Activated CD4-positive, CD25-positive, alpha-beta regulatory T cell treated with anti-CD3 and anti-CD28 coated beads, Interleukin-2, amount 50 U/mL, for 72 hours (primary cell): ENCODE data around the gene RBMXL3.
"Not testable (repeated sequence)": the region's sequence is repeated elsewhere in the genome, so short reads cannot be mapped to it uniquely, and the experiment has no call there.

ENCODE experiments used
- DNase-seq: peaks from one replicate; pipeline ENCODE4 v3.0.0; 2021

Gene RBMXL3

GRCh38 chrX:115189110-115189509, at the start of gene RBMXL3:
RBMXL3 (plus strand) TSS chrX:115189410; CDS start chrX:115189442, 32 bp downstream.
- no peak for DNase-seq

- no peak for DNase-seq
Observed at GRCh38 chrX:115142057-115142456, 47.2 kb upstream of the RBMXL3 start.

- DNase-seq = no peak
Observed at GRCh38 chrX:115147220-115147619, 42.0 kb upstream of the RBMXL3 start.

GRCh38 chrX:115173181-115173580, 16.0 kb upstream of the RBMXL3 start:
- DNase-seq = no peak

- DNase-seq = no peak
Observed at GRCh38 chrX:115174548-115174947, 14.7 kb upstream of the RBMXL3 start.

GRCh38 chrX:115177932-115178331, 11.3 kb upstream of the RBMXL3 start:
- no peak for DNase-seq

GRCh38 chrX:115178473-115178872, 10.7 kb upstream of the RBMXL3 start:
- no peak for DNase-seq

GRCh38 chrX:115183980-115184379, 5.2 kb upstream of the RBMXL3 start:
- no peak for DNase-seq

GRCh38 chrX:115189646-115190635, 731 bp downstream of the RBMXL3 start:
- no peak for DNase-seq

GRCh38 chrX:115190636-115191489, 1.7 kb downstream of the RBMXL3 start:
- DNase-seq = no peak

- no peak for DNase-seq
Observed at GRCh38 chrX:115191490-115192243, 2.5 kb downstream of the RBMXL3 start.

- DNase-seq = no peak
Observed at GRCh38 chrX:115192244-115192700, 3.1 kb downstream of the RBMXL3 start.

- no peak for DNase-seq
Observed at GRCh38 chrX:115204040-115204439, 14.8 kb downstream of the RBMXL3 start.

- not testable (repeated sequence) for DNase-seq
Observed at GRCh38 chrX:115209547-115209946, 20.3 kb downstream of the RBMXL3 start.

GRCh38 chrX:115214151-115214550, 24.9 kb downstream of the RBMXL3 start:
- no peak for DNase-seq

GRCh38 chrX:115214605-115215004, 25.4 kb downstream of the RBMXL3 start:
- no peak for DNase-seq

GRCh38 chrX:115217346-115217745, 28.1 kb downstream of the RBMXL3 start:
- not testable (repeated sequence) for DNase-seq

- no peak for DNase-seq
Observed at GRCh38 chrX:115226929-115227328, 37.7 kb downstream of the RBMXL3 start.

- DNase-seq = no peak
Observed at GRCh38 chrX:115229337-115230003, 40.3 kb downstream of the RBMXL3 start.

GRCh38 chrX:115232933-115233496, 43.8 kb downstream of the RBMXL3 start:
- no peak for DNase-seq
